ENCODE data around the gene RABGGTA.
"Not testable (repeated sequence)": the region's sequence is repeated elsewhere in the genome, so short reads cannot be mapped to it uniquely, and the experiment has no call there.

RABGGTA gene

DNA sequence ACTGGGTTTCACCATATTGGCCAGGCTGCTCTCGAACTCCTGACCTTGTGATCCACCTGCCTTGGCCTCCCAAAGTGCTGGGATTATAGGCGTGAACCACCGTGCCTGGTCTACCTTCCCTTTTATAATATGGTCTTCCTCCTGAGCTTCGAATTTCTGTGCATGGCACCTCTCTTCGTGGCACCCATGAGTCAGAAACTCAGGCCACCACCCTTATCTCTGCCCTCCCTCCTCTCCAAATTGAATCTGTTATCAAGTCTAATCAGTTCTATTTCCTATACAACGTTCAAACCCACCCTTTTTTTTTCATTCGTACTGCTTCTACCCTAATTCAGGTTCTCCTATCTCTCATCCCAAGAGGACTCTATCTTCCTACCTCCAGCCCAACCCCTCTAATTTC, 24.0 kb downstream of the RABGGTA start:
- TF ChIP-seq, protein P1, sequence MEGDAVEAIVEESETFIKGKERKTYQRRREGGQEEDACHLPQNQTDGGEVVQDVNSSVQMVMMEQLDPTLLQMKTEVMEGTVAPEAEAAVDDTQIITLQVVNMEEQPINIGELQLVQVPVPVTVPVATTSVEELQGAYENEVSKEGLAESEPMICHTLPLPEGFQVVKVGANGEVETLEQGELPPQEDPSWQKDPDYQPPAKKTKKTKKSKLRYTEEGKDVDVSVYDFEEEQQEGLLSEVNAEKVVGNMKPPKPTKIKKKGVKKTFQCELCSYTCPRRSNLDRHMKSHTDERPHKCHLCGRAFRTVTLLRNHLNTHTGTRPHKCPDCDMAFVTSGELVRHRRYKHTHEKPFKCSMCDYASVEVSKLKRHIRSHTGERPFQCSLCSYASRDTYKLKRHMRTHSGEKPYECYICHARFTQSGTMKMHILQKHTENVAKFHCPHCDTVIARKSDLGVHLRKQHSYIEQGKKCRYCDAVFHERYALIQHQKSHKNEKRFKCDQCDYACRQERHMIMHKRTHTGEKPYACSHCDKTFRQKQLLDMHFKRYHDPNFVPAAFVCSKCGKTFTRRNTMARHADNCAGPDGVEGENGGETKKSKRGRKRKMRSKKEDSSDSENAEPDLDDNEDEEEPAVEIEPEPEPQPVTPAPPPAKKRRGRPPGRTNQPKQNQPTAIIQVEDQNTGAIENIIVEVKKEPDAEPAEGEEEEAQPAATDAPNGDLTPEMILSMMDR (IDR thresholded peaks at IDR 0.05): no peak
- Histone ChIP-seq H3K4me3 (ENCODE audit: low read depth, low read length) (no peak overlapping the region), H3K4me1 (peaks cover 2% of the 10 kb centered on the region), H3K27me3 (ENCODE audit: control insufficient read depth, insufficient read depth, low read length) (no peaks in the 10 kb centered on the region), H3K36me3 (ENCODE audit: control insufficient read depth, insufficient read depth, low read length) (no peaks in the 10 kb centered on the region), H3K4me2 (ENCODE audit: low read length) (no peak overlapping the region), H2AFZ (no peak overlapping the region), H3K9ac (no peak overlapping the region), H3K79me2 (no peaks in the 10 kb centered on the region), H3K9me3 (ENCODE audit: control insufficient read depth, low read length) (no peaks in the 10 kb centered on the region), H3K27ac (no peak overlapping the region)

DNA sequence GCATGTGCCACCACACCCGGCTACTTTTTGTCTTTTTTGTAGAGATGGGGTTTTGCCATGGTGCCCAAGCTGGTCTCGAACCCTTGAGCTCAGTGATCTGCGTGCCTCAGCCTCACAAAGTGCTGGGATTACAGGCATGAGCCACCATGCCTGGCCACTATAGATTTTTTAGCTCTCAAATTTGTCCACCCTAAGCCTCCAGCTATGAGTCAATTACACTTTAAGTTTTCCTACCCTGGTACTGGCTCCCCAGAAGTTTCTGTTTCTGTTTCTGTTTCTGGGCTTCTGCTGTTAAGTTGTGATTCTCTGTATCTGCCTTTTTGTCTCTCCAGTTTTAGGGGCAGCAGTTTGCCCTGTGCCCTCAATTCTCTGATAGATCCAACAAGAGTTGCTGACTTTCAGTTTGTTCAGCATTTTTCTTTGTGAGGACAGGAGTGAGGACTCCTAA, 24.6 kb downstream of the RABGGTA start:
- Histone ChIP-seq H3K27ac (no peak overlapping the region), H3K9me3 (ENCODE audit: control insufficient read depth, low read length) (no peaks in the 10 kb centered on the region), H3K4me2 (ENCODE audit: low read length) (no peak overlapping the region), H3K4me1 (peaks cover 2% of the 10 kb centered on the region), H3K36me3 (ENCODE audit: control insufficient read depth, insufficient read depth, low read length) (no peaks in the 10 kb centered on the region), H3K4me3 (ENCODE audit: low read depth, low read length) (no peak overlapping the region), H2AFZ (no peak overlapping the region), H3K27me3 (ENCODE audit: control insufficient read depth, insufficient read depth, low read length) (no peaks in the 10 kb centered on the region), H3K79me2 (peaks cover under 1% of the 10 kb centered on the region), H3K9ac (no peak overlapping the region)
- TF ChIP-seq, protein P1 (IDR thresholded peaks at IDR 0.05): no peak

DNA sequence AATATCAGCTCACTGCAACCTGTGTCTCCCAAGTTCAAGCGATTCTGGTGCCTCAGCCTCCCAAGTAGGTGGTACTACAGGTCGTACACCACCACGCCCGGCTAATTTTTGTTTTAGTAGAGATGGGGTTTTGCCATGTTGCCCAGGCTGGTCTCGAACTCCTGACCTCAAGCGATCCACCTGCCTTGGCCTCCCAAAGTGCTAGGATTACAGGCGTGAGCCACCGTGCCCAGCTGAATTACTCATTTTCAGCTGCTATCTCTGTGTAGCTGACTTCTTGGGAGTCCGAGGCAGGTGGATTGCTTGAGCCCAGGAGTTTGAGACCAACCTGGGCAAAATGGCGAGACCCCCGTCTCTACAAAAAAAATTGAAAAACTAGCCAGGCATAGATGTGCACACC, 26.0 kb downstream of the RABGGTA start:
- not testable (repeated sequence) for H3K9ac ChIP-seq; H3K36me3 ChIP-seq (ENCODE audit: control insufficient read depth, insufficient read depth, low read length); H3K9me3 ChIP-seq (ENCODE audit: control insufficient read depth, low read length); H2AFZ ChIP-seq; H3K4me3 ChIP-seq (ENCODE audit: low read depth, low read length); H3K27ac ChIP-seq; H3K4me1 ChIP-seq; H3K27me3 ChIP-seq (ENCODE audit: control insufficient read depth, insufficient read depth, low read length); H3K4me2 ChIP-seq (ENCODE audit: low read length)
- H3K79me2 ChIP-seq: peaks cover 14% of the 10 kb centered on the region

DNA sequence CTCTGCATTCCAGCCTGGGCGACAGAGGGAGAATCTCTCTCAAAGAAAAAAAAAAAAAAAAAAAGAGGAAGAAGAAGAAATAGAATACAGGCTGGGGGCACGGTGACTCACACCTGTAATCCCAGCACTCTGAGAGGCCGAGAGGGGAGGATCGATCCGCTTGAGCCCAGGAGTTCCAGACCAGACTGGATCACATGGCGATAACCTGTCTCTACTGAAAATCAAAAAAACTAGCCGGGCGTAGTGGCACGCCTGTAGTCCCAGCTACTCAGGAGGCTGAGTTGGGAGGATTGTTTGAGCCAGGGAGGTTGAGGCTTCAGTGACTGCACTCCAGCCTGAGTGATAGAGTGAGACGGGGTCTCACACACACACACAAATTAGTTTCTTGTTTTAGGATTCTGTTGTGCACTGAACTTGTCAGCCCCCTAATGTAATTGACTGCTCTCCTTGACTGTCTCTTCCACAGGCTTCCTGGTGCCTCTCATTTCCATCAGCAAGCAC, 28.0 kb downstream of the RABGGTA start:
- Histone ChIP-seq H2AFZ (peak overlapping the region; percentile 82), H3K4me2 (ENCODE audit: low read length) (peak overlapping the region; percentile 70), H3K4me3 (ENCODE audit: low read depth, low read length) (peak overlapping the region; percentile 100), H3K79me2 (peaks cover 28% of the 10 kb centered on the region), H3K9me3 (ENCODE audit: control insufficient read depth, low read length) (no peaks in the 10 kb centered on the region), H3K4me1 (peaks cover 8% of the 10 kb centered on the region), H3K9ac (no peak overlapping the region), H3K27ac (peak overlapping the region; percentile 98), H3K27me3 (ENCODE audit: control insufficient read depth, insufficient read depth, low read length) (no peaks in the 10 kb centered on the region), H3K36me3 (ENCODE audit: control insufficient read depth, insufficient read depth, low read length) (peaks cover 24% of the 10 kb centered on the region)
- TF ChIP-seq, protein P1 (IDR thresholded peaks at IDR 0.05): no peak

DNA sequence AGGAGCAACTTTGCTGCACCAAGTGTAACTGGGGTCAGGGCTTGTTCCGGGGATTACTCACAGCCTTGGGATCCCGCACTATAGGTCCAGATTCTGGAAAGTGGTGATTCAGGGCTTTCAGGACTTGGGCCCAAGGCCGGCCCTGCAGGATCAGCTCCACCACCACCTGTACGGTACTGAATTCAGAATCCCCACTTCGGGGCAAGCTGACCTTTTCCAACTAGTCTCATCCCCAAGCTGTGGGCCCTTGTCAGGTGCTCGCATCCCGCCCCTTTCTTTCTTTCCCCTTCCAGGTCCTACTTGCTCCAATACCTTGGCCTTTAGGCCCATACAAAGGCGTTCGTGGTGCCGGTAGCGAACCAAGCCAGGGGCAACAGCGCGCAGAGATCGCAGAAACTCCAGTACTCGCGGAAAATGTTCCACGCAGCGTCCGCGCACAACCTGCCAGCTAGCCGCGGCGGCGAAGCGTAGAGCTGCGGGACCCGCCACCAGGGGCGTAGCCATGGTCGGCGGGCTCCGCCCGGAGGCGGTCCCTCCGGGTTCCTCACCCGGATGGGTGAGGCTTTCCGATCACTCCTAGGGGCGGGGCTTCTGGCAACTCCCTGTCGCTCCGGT, 29.5 kb downstream of the RABGGTA start:
- TF ChIP-seq, protein P1 (IDR thresholded peaks at IDR 0.05): peak; percentile 73
- H3K36me3 ChIP-seq (ENCODE audit: control insufficient read depth, insufficient read depth, low read length): peaks cover 24% of the 10 kb centered on the region
- peak overlapping the region; percentile 98 for H3K27ac ChIP-seq
- H3K27me3 ChIP-seq (ENCODE audit: control insufficient read depth, insufficient read depth, low read length): no peaks in the 10 kb centered on the region
- H3K79me2 ChIP-seq: peaks cover 28% of the 10 kb centered on the region
- peak overlapping the region; percentile 73 for H3K9ac ChIP-seq
- H2AFZ ChIP-seq: peak overlapping the region; percentile 82
- peak overlapping the region; percentile 98 for H3K4me2 ChIP-seq (ENCODE audit: low read length)
- no peaks in the 10 kb centered on the region for H3K9me3 ChIP-seq (ENCODE audit: control insufficient read depth, low read length)
- H3K4me1 ChIP-seq: peaks cover 22% of the 10 kb centered on the region
- H3K4me3 ChIP-seq (ENCODE audit: low read depth, low read length): peak overlapping the region; percentile 100
